Peyer's patch (tissue), 4 donors: ENCODE results near the gene C6orf132.

Experiments used
- POLR2A ChIP-seq, 2 donors: fragments of 450-650 bp; IDR thresholded peaks; one replicate each; pipeline ENCODE4 v1.5.1; 2017; ENCODE audit warnings: antibody characterized with exemption in 2 of 2, mild to moderate bottlenecking in 2 of 2, moderate library complexity in 2 of 2
- TF ChIP-seq, protein P1 (sequence below), 6 experiments: fragments of 450-650 bp in 4 of 6; fragments of 200-600 bp in 2 of 6; sonication (generic) in 1 of 6; IDR thresholded peaks; one replicate each; pipeline ENCODE4 v1.5.1; 2017 to 2019; ENCODE audit warnings: antibody characterized with exemption in 6 of 6, mild to moderate bottlenecking in 3 of 6, moderate library complexity in 1 of 6

- TF ChIP-seq, protein P1, sequence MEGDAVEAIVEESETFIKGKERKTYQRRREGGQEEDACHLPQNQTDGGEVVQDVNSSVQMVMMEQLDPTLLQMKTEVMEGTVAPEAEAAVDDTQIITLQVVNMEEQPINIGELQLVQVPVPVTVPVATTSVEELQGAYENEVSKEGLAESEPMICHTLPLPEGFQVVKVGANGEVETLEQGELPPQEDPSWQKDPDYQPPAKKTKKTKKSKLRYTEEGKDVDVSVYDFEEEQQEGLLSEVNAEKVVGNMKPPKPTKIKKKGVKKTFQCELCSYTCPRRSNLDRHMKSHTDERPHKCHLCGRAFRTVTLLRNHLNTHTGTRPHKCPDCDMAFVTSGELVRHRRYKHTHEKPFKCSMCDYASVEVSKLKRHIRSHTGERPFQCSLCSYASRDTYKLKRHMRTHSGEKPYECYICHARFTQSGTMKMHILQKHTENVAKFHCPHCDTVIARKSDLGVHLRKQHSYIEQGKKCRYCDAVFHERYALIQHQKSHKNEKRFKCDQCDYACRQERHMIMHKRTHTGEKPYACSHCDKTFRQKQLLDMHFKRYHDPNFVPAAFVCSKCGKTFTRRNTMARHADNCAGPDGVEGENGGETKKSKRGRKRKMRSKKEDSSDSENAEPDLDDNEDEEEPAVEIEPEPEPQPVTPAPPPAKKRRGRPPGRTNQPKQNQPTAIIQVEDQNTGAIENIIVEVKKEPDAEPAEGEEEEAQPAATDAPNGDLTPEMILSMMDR (IDR thresholded peaks at IDR 0.05), result no peak
- TF ChIP-seq POLR2A (IDR thresholded peaks at IDR 0.05), result no peak
Measured at GRCh38 chr6:42150254-42150653, 7.8 kb upstream of the C6orf132 start.
